GM18511 (cell line): ENCODE data around the gene EXOC3.

Experiments
- ATAC-seq: cut with Tn5 transposase; IDR thresholded peaks from one replicate; pipeline ENCODE4 v1.9.1; 2021; ENCODE audit warnings: mild to moderate bottlenecking, moderate library complexity; ENCODE audit not compliant: unreplicated experiment

Gene EXOC3

GRCh38 chr5:437281-437771, 5.7 kb upstream of the EXOC3 start:
- ATAC-seq = no peak

- ATAC-seq = no peak
These were observed 4.4 kb upstream of the EXOC3 start for GRCh38 chr5:438481-438981.

GRCh38 chr5:439181-439580, 3.8 kb upstream of the EXOC3 start:
- no peak for ATAC-seq

- ATAC-seq = no peak
These were observed 3.3 kb upstream of the EXOC3 start for GRCh38 chr5:439636-440035.

- ATAC-seq = no peak
These were observed 2.4 kb upstream of the EXOC3 start for GRCh38 chr5:440401-441201.

GRCh38 chr5:441996-442334, 1.0 kb upstream of the EXOC3 start:
- no peak for ATAC-seq

GRCh38 chr5:443239-444151, 519 bp downstream of the EXOC3 start:
- ATAC-seq = peak; percentile 25

- no peak for ATAC-seq
These were observed 1.2 kb downstream of the EXOC3 start for GRCh38 chr5:444226-444625.

- ATAC-seq = no peak
These were observed 2.6 kb downstream of the EXOC3 start for GRCh38 chr5:445591-445990.

- no peak for ATAC-seq
These were observed 3.3 kb downstream of the EXOC3 start for GRCh38 chr5:446066-446882.

- no peak for ATAC-seq
These were observed 3.9 kb downstream of the EXOC3 start for GRCh38 chr5:446883-447263.

- no peak for ATAC-seq
These were observed 4.5 kb downstream of the EXOC3 start for GRCh38 chr5:447501-447900.

GRCh38 chr5:448061-448765, 5.2 kb downstream of the EXOC3 start:
- no peak for ATAC-seq

- ATAC-seq = no peak
These were observed 5.8 kb downstream of the EXOC3 start for GRCh38 chr5:448766-449090.

GRCh38 chr5:449151-449550, 6.2 kb downstream of the EXOC3 start:
- no peak for ATAC-seq

GRCh38 chr5:451587-452458, 8.8 kb downstream of the EXOC3 start:
- no peak for ATAC-seq

- no peak for ATAC-seq
These were observed 10.2 kb downstream of the EXOC3 start for GRCh38 chr5:452978-453710.

GRCh38 chr5:453725-454481, 10.9 kb downstream of the EXOC3 start:
- ATAC-seq = no peak
